Ishikawa (cell line): ENCODE data around the gene MBD3.

Experiments used
- CEBPB ChIP-seq: IDR thresholded peaks from 2 replicates; pipeline ENCODE4 v1.6.1; 2012
- CREB1 ChIP-seq: IDR thresholded peaks from 2 replicates; pipeline ENCODE4 v1.6.1; 2012; ENCODE audit warnings: low read depth
- EGR1 ChIP-seq: IDR thresholded peaks from 2 replicates; pipeline ENCODE4 v1.6.1; 2012
- EP300 ChIP-seq: IDR thresholded peaks from 2 replicates; pipeline ENCODE4 v1.6.1; 2012; ENCODE audit warnings: borderline replicate concordance
- FOXM1 ChIP-seq: IDR thresholded peaks from 2 replicates; pipeline ENCODE4 v1.6.1; 2012; ENCODE audit warnings: low read depth, borderline replicate concordance
- MAX ChIP-seq: IDR thresholded peaks from 2 replicates; pipeline ENCODE4 v1.6.1; 2012
- NFIC ChIP-seq: IDR thresholded peaks from 2 replicates; pipeline ENCODE4 v1.6.1; 2012
- RAD21 ChIP-seq: IDR thresholded peaks from 2 replicates; pipeline ENCODE4 v1.6.1; 2012; ENCODE audit warnings: low read depth
- REST ChIP-seq: IDR thresholded peaks from 2 replicates; pipeline ENCODE4 v1.6.1; 2012; ENCODE audit warnings: low read depth, mild to moderate bottlenecking
- TAF1 ChIP-seq: IDR thresholded peaks from 2 replicates; pipeline ENCODE4 v1.6.1; 2012; ENCODE audit warnings: low read depth, mild to moderate bottlenecking
- TCF12 ChIP-seq: IDR thresholded peaks from 2 replicates; pipeline ENCODE4 v1.6.1; 2012; ENCODE audit warnings: low read depth
- TEAD4 ChIP-seq: IDR thresholded peaks from 2 replicates; pipeline ENCODE4 v1.6.1; 2012
- USF1 ChIP-seq: IDR thresholded peaks from 2 replicates; pipeline ENCODE4 v1.6.1; 2012
- YY1 ChIP-seq: IDR thresholded peaks from 2 replicates; pipeline ENCODE4 v1.6.1; 2012; ENCODE audit warnings: low read depth
- ZBTB7A ChIP-seq: IDR thresholded peaks from 2 replicates; pipeline ENCODE4 v1.6.1; 2012; ENCODE audit warnings: low read depth

MBD3 gene

DNA sequence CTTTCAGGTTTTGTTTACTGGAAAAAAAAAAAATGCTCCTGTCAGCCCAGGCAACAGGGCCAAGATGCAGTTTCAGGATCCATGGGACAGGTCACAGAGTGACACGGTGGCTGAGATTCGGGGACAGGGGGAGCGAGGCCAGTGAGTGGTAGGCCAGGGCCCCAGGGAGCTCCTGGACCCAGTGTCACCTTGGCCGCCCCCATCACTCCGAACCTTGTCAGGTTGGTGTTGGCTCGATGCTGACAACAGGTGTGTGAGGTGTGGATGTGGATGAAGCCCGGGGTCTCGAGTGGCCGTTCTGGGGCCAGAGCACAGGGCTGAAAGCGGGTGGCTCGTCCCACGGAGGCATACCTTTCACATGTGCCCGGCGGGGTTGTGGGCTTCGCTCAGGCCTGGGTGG lies 18.7 kb upstream of the MBD3 start:
- TF ChIP-seq MAX (no peak), EGR1 (no peak), TAF1 (no peak), FOXM1 (no peak), CREB1 (no peak), TEAD4 (no peak), EP300 (no peak), REST (no peak), RAD21 (no peak), YY1 (no peak), TCF12 (no peak), ZBTB7A (no peak), USF1 (no peak)

GRCh38 chr19:1610579-1610978 lies 17.9 kb upstream of the MBD3 start:
- TF ChIP-seq NFIC: no peak
- TF ChIP-seq USF1: no peak
- TF ChIP-seq EP300: no peak
- no peak for TF ChIP-seq CREB1
- no peak for TF ChIP-seq ZBTB7A
- TF ChIP-seq FOXM1: no peak
- TF ChIP-seq EGR1: no peak
- TF ChIP-seq TEAD4: no peak
- TF ChIP-seq YY1: no peak
- no peak for TF ChIP-seq TAF1
- no peak for TF ChIP-seq TCF12
- TF ChIP-seq CEBPB: no peak
- TF ChIP-seq RAD21: no peak
- TF ChIP-seq MAX: no peak
- TF ChIP-seq REST: no peak

- TF ChIP-seq MAX (no peak), TAF1 (no peak), NFIC (no peak), TCF12 (no peak), EGR1 (no peak), EP300 (no peak), YY1 (no peak), CEBPB (no peak), REST (no peak), RAD21 (no peak), CREB1 (no peak), USF1 (no peak), FOXM1 (no peak), ZBTB7A (no peak), TEAD4 (no peak)
These were observed 17.2 kb upstream of the MBD3 start for GRCh38 chr19:1609680-1610474.

DNA sequence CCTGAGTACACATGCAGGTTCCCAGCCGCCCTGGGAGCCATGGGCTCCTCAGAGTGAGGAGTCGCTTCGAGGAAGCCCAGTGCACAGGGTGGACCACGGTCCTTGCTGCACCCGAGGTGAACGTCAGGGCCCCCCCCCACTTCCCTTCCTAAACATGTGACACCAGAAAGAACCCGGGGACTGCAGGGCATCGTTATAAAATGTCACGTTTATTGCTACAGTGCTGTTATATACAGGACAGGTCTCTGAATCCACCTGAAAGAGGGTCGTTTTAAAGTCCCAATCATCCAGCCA lies 16.4 kb upstream of the MBD3 start:
- TF ChIP-seq NFIC (no peak), TAF1 (no peak), ZBTB7A (no peak)
